PC-9 (cell line): Measurements from ENCODE around the gene PKNOX2.

Experiments used
- CTCF ChIP-seq: fragments of 200-600 bp; sonication (generic); conservative IDR thresholded peaks from 2 replicates; pipeline ENCODE4 v1.6.1; 2017; ENCODE audit warnings: mixed run types, antibody characterized with exemption, mild to moderate bottlenecking, moderate library complexity
- EZH2 ChIP-seq: fragments of 200-600 bp; sonication (generic); IDR thresholded peaks from 2 replicates; pipeline ENCODE4 v1.8.0; 2017; ENCODE audit warnings: antibody characterized with exemption, low read depth

GRCh38 chr11:125241104-125241503 lies 76.6 kb downstream of the PKNOX2 start:
- TF ChIP-seq EZH2: no peak
- TF ChIP-seq CTCF: no peak
